Measurements from ENCODE around the gene RGMA. TPM values are rescaled to one million over a fixed set of nuclear protein-coding genes. Genes with fewer than 3 reads are reported as not detected.
A peak's percentile ranks its signal among the peaks of the same experiment; 100 is the strongest.

Gene RGMA
- total and polyA plus RNA-seq, 8 donors: 4.6 to 18.5 (median 13.9) TPM

- Histone ChIP-seq H3K27ac (no peak overlapping the region), H3K4me3 (no peak overlapping the region), H3K9me3 (peaks cover 0 to 7% of the 10 kb centered on the region in 2 donors), H3K4me1 (peaks cover 0 to 22% of the 10 kb centered on the region in 2 donors), H3K27me3 (peaks cover 0 to 7% of the 10 kb centered on the region in 2 donors), H3K36me3 (peaks cover 0 to 7% of the 10 kb centered on the region in 2 donors)
- TF ChIP-seq, protein P1, sequence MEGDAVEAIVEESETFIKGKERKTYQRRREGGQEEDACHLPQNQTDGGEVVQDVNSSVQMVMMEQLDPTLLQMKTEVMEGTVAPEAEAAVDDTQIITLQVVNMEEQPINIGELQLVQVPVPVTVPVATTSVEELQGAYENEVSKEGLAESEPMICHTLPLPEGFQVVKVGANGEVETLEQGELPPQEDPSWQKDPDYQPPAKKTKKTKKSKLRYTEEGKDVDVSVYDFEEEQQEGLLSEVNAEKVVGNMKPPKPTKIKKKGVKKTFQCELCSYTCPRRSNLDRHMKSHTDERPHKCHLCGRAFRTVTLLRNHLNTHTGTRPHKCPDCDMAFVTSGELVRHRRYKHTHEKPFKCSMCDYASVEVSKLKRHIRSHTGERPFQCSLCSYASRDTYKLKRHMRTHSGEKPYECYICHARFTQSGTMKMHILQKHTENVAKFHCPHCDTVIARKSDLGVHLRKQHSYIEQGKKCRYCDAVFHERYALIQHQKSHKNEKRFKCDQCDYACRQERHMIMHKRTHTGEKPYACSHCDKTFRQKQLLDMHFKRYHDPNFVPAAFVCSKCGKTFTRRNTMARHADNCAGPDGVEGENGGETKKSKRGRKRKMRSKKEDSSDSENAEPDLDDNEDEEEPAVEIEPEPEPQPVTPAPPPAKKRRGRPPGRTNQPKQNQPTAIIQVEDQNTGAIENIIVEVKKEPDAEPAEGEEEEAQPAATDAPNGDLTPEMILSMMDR (IDR thresholded peaks at IDR 0.05): no peak
- DNase-seq (no peak), ATAC-seq (no peak)
- intact Hi-C loops (cut with DNase I): no loop called here
Measured at GRCh38 chr15:93046721-93047120, 42.3 kb downstream of the RGMA start.

- intact Hi-C loops (cut with DNase I): no loop called here
- no peak overlapping the region for H3K4me3 ChIP-seq
- ATAC-seq: no peak
Measured at GRCh38 chr15:93046120-93046519, 42.9 kb downstream of the RGMA start.

DNA sequence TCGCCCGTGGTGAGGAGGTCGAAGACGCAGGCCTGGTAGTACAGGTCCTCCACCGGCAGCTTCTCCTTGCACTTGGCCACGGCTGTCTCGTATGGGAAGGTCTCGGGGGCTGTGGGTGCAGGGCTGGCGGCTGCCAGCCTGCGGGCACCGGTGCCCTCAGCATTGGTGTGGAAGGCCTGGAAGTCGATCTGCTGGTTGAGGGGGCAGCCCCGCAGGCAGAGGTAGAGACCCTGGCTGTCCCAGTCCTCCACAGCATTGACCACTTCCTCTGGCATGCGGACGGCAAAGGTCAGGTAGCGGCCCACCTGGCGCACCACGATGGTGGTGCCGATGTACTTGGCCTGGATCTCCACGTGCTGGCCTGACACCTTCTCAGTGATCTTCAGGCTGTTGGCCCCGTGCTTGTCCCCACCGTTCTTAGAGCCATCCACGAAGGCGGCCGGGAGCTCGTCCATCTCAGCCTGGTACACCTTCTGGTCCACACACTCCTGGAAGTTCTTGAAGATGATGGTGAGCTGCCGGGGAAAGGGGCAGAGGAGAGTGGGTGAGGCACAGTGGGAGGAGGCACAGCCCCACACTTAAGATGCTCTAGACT lies 43.7 kb downstream of the RGMA start:
- peaks cover under 1 to 32% of the 10 kb centered on the region in 2 donors for H3K4me1 ChIP-seq
- ATAC-seq (no peak), DNase-seq (peak in 1 of 4 donors; percentile 70)
- H3K36me3 ChIP-seq: peaks cover 0 to 7% of the 10 kb centered on the region in 2 donors
- no peak overlapping the region for H3K27ac ChIP-seq
- intact Hi-C loops (cut with DNase I): no loop called here
- peaks cover 0 to 7% of the 10 kb centered on the region in 2 donors for H3K27me3 ChIP-seq
- TF ChIP-seq, protein P1 (IDR thresholded peaks at IDR 0.05): no peak
- peaks cover 0 to 7% of the 10 kb centered on the region in 2 donors for H3K9me3 ChIP-seq
- H3K4me3 ChIP-seq: no peak overlapping the region

More at GRCh38 chr15:93046120-93046519, 42.9 kb downstream of the RGMA start:
- DNase-seq: no peak
- Histone ChIP-seq H3K27ac (no peak overlapping the region), H3K36me3 (peaks cover 0 to 7% of the 10 kb centered on the region in 2 donors), H3K9me3 (peaks cover 0 to 7% of the 10 kb centered on the region in 2 donors), H3K4me1 (peaks cover 0 to 24% of the 10 kb centered on the region in 2 donors), H3K27me3 (peaks cover 0 to 7% of the 10 kb centered on the region in 2 donors)
- TF ChIP-seq, protein P1 (IDR thresholded peaks at IDR 0.05): no peak

- intact Hi-C loops (cut with DNase I): no loop called here
- TF ChIP-seq, protein P1 (IDR thresholded peaks at IDR 0.05): no peak
- Histone ChIP-seq H3K27ac (no peak overlapping the region), H3K27me3 (peaks cover 0 to 7% of the 10 kb centered on the region in 2 donors), H3K36me3 (peaks cover 0 to 7% of the 10 kb centered on the region in 2 donors), H3K9me3 (peaks cover 0 to 7% of the 10 kb centered on the region in 2 donors), H3K4me1 (peaks cover 4 to 35% of the 10 kb centered on the region in 2 donors), H3K4me3 (no peak overlapping the region)
- ATAC-seq: no peak
- peak in 1 of 4 donors; percentile 66 for DNase-seq
Measured at GRCh38 chr15:93044301-93045190, 44.5 kb downstream of the RGMA start.
